H1 (cell line): Measurements from ENCODE around the gene LNPK. TPM values are rescaled to one million over a fixed set of nuclear protein-coding genes. Genes with fewer than 3 reads are reported as not detected.

Experiments
- BRCA1 ChIP-seq: IDR thresholded peaks from 2 replicates; pipeline ENCODE4 v1.6.1; 2012; ENCODE audit warnings: low read depth, low read length, improper control_type of control experiment
- CTBP2 ChIP-seq: IDR thresholded peaks from 2 replicates; pipeline ENCODE4 v1.7.0; 2011; ENCODE audit warnings: borderline replicate concordance, mild to moderate bottlenecking, moderate library complexity, mixed read lengths, low read length; ENCODE audit not compliant: insufficient read depth, insufficient read length
- GABPA ChIP-seq: IDR thresholded peaks from 2 replicates; pipeline ENCODE4 v1.6.1; 2011; ENCODE audit warnings: mild to moderate bottlenecking, low read length, moderate library complexity, borderline replicate concordance; ENCODE audit not compliant: insufficient read depth
- GTF2F1 ChIP-seq: IDR thresholded peaks from 2 replicates; pipeline ENCODE4 v1.6.1; 2012; ENCODE audit warnings: low read depth, low read length, improper control_type of control experiment, borderline replicate concordance
- SIN3A ChIP-seq, 2 experiments: IDR thresholded peaks in 1 of 2; conservative IDR thresholded peaks in 1 of 2; 2 replicates each; pipeline ENCODE4 v1.6.1; 2011 to 2012; ENCODE audit warnings: low read length in 2 of 2, improper control_type of control experiment in 1 of 2, low read depth in 1 of 2, mild to moderate bottlenecking in 1 of 2
- SRF ChIP-seq: IDR thresholded peaks from 2 replicates; pipeline ENCODE4 v1.6.1; 2011; ENCODE audit warnings: mild to moderate bottlenecking, low read depth, low read length, moderate library complexity
- polyA plus RNA-seq, 7 experiments: library from polyadenylated mRNA; depleted of rRNA in 3 of 7; stranded (reverse) in 5 of 7; unstranded in 2 of 7; fragments of >200 nt in 5 of 7; fragments of 200-250 nt in 2 of 7; gene quantifications; 1 replicate in 5 of 7; 2 replicates in 1 of 7; 4 replicates in 1 of 7; pipeline versions ENCODE4 v1.2.1 to v1.2.3, GENCODE V29; 2011 to 2013; ENCODE audit warnings: missing spikeins in 2 of 7, mixed read lengths in 2 of 7
- total RNA-seq: library from RNA; stranded (reverse); fragmentation: NEBNext Ultra II Directional; extraction: Animal tissue kit (Norgen Biotek cat#: 25700); gene quantifications from 2 replicates; pipeline ENCODE4 v1.2.1, GENCODE V29; 2021
- TF ChIP-seq, protein P1 (sequence below): IDR thresholded peaks from 2 replicates; pipeline ENCODE4 v1.6.1; 2012; ENCODE audit warnings: inconsistent platforms

LNPK gene
- total and polyA plus RNA-seq, 2 of the 8 experiments (the other 6 are each of a cell fraction or from before 2014, with no cell fraction given) = 3.1 to 10.3 TPM

DNA sequence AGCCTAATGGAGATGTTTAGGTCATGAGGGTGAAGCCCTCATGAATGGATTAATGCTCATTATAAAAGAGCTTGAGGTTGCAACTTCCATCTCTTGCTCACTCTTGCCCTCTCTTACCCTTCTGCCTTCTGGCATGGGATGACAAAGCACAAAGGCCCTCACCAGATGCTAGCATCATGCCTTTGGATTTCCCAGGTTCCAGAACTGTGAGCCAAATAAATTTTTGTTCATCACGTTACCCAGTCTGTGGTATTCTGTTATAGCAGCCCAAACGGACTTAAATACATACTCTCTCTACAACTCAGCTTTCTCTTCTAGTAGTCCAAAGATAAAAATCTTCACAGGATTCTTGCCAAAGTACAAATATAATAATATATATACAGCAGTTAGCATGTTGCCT, 75.8 kb downstream of the LNPK start (continued):
- TF ChIP-seq BRCA1 = no peak
- TF ChIP-seq, protein P1, sequence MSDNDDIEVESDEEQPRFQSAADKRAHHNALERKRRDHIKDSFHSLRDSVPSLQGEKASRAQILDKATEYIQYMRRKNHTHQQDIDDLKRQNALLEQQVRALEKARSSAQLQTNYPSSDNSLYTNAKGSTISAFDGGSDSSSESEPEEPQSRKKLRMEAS = no peak
- TF ChIP-seq SIN3A (conservative IDR thresholded peaks at IDR 0.05 in 1 of 2, IDR thresholded peaks at IDR 0.05 in 1 of 2; ENCODE audit: low read depth in 1 of 2, low read length in 2 of 2) = no peak
- no peak for TF ChIP-seq CTBP2
- TF ChIP-seq GABPA = no peak
- TF ChIP-seq GTF2F1 = no peak
- TF ChIP-seq SRF = no peak
- TF ChIP-seq, all 59 proteins: peak for 0
